NB4 (cell line): ENCODE data around the gene CCNT1.
"Not testable (repeated sequence)": the region's sequence is repeated elsewhere in the genome, so short reads cannot be mapped to it uniquely, and the experiment has no call there.

Source experiments
- POLR2A ChIP-seq: IDR thresholded peaks from 2 replicates; pipeline ENCODE4 v1.6.1; 2011; ENCODE audit warnings: mild to moderate bottlenecking; ENCODE audit not compliant: insufficient read length; ENCODE audit errors: extremely low read depth
- TF ChIP-seq, protein P1 (sequence below): IDR thresholded peaks from one replicate; pipeline ENCODE4 v1.5.1; 2012; ENCODE audit warnings: low read depth, low read length

DNA sequence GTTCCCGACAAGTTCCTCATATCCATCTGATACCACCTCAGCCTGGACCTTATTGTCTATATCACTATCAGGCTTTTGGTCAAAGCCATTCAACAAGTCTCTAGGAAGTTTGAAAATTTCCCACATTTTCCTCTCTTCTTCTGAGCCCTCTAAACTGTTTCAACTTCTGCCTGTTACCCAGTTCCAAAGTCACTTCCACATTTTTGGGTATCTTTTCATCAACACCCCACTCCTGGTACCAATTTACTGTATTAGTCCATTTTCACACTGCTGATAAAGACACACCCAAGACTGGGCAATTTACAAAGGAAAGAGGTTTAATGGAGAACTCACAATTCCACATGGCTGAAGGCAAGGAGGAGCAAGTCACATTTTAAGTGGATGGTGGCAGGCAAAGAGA lies 4.2 kb upstream of the CCNT1 start:
- TF ChIP-seq POLR2A: not testable (repeated sequence)
- TF ChIP-seq, protein P1, sequence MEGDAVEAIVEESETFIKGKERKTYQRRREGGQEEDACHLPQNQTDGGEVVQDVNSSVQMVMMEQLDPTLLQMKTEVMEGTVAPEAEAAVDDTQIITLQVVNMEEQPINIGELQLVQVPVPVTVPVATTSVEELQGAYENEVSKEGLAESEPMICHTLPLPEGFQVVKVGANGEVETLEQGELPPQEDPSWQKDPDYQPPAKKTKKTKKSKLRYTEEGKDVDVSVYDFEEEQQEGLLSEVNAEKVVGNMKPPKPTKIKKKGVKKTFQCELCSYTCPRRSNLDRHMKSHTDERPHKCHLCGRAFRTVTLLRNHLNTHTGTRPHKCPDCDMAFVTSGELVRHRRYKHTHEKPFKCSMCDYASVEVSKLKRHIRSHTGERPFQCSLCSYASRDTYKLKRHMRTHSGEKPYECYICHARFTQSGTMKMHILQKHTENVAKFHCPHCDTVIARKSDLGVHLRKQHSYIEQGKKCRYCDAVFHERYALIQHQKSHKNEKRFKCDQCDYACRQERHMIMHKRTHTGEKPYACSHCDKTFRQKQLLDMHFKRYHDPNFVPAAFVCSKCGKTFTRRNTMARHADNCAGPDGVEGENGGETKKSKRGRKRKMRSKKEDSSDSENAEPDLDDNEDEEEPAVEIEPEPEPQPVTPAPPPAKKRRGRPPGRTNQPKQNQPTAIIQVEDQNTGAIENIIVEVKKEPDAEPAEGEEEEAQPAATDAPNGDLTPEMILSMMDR: not testable (repeated sequence)
